Activated CD4-positive, alpha-beta T cell treated with anti-CD3 and anti-CD28 coated beads for 24 hours (primary cell): ENCODE data around the gene FBXO3.
"Not testable (repeated sequence)": the region's sequence is repeated elsewhere in the genome, so short reads cannot be mapped to it uniquely, and the experiment has no call there.

Source experiments
- DNase-seq, 2 donors: peaks; one replicate each; pipeline ENCODE4 v3.0.0-alpha.2; 2020; ENCODE audit warnings: low read depth in 2 of 2

The FBXO3 gene, protein sequence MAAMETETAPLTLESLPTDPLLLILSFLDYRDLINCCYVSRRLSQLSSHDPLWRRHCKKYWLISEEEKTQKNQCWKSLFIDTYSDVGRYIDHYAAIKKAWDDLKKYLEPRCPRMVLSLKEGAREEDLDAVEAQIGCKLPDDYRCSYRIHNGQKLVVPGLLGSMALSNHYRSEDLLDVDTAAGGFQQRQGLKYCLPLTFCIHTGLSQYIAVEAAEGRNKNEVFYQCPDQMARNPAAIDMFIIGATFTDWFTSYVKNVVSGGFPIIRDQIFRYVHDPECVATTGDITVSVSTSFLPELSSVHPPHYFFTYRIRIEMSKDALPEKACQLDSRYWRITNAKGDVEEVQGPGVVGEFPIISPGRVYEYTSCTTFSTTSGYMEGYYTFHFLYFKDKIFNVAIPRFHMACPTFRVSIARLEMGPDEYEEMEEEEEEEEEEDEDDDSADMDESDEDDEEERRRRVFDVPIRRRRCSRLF

DNA sequence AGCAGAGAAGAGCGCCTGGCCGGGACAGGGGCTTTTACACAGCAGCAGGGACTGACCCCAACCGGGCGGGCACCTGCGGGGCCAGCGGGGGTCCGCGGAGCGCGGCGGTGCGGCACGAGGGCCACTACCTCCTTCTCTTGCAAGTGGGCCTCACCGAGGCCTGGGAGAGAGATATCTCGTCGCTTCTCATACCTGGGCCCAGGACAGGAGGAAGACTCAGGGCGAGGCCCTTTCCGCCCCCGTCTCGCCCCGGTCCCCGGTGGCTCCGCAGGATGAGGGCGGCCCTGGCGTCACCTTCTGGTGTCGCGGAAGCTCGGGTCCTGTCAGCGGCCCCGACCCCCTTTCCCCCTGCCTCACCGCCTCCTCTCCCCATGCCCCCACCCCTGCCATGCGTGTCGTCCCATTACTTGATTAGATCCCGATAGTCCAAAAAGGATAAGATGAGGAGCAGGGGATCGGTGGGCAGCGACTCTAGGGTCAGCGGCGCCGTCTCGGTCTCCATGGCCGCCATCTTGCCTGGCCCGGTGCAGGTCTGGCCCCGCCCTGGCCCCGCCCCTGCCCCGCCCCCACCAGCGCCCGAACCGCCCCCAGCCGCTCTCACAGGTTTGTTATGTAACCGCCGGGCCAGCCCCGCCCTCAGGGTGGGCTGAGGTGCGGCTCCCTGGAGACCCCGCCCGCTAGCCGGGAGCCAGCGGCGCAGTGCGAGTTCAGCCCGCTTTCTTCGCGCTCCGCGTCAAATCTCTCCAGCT lies at the start of gene FBXO3:
FBXO3 (minus strand) TSS at position 534 of the 749 bp plus-strand sequence; CDS start at position 511, 23 bp downstream.
- peak; percentile 58 to 62 for DNase-seq

DNA sequence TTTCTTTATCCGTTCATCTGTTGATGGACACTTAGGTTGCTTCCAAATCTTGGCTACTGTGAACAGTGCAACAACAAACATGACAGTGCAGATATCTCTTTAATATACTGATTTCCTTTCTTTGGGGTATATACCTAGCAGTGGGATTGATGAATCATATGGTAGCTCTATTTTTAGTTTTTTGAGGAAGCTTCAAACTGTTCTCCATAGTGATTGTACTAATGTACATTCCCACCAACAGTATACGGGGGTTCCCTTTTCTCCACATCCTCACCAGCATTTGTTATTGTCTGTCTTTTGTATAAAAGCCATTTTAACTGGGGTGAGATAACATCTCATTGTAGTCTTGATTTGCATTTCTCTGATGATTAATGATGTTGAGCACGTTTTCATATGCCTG lies 48.7 kb upstream of the FBXO3 start:
- not testable (repeated sequence) for DNase-seq

DNA sequence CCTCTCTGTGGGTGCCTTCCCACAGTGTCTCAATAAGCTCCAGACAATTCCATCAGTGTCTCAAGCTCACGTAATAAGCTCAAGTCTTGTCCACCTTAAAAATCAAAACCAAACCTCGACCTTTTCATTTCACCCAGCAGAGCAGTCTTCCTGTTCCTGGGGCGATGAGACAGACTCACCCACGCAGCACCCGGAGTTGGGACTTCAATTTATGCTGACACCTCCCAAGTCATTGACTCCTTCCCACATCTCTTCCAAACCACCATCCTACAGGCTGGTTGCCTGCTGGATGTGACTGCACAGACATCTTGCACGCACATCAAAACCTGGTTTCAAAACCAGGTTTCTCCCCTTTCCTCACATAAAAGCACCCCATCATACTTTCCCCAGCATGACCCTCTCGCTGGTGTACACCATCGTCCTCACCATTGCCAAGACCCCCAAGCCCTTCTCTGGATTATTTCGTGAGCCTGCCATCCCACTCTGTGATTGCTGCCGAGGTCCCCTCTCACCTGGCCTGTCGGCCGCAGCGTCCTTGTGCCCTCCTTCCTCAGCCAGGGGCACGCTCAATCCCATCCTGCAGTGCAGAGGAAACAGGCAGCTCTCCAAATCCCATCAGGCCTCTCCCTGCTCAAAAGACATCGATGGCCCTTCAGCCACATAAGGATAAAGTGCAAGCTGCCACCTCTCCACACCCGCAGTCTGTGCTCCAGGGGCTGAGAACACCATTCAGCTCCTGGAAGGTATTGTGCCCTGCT lies 45.1 kb upstream of the FBXO3 start:
- DNase-seq: no peak

DNA sequence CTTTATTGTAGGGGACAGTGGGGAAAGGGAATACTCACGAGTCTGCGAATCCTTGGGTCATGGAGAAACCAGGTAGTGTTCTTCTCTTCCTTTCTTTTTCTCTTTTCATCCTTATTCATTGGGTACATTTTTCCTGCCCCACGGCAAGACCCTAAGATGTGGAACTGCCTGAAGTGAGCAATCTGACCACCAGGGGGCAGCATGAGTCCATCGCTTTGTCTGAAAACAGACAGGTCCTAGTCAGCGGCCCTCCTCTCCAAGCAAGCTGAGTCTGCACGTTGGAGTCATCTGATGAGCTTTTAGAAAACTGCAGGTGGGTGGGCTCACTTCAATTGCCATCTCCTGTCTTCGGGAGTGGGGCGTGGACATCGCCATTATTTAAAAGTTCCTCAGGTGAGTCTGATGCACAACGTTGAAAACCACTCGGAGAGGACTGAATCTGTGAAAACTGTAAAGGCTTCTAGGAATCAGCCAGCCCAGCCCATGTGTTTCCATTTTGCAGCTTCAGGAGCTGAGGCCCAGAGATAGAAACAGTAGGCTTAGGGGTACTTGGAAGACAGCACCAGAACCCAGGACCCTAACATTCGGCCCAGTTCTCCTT lies 34.0 kb upstream of the FBXO3 start:
- DNase-seq: peak; percentile 82 to 89

DNA sequence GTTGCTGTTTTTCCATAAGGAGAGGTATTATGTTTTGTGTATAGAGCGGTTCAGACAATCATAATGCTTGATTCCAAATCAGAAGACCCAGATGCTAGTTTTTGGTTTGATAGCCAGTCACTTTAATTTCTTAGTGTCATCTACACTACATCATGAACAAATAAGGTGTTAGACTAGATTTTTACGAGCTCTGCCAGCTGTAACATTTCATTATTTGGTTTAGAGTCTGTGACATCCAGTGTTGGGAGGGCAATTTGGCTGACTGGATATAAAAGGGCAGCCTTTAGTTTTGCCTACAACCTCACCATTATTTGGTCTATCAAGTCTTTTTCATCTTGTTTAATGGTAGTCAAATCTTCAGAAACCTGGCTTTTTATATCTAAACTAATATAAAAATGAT lies 30.2 kb upstream of the FBXO3 start:
- no peak for DNase-seq

DNA sequence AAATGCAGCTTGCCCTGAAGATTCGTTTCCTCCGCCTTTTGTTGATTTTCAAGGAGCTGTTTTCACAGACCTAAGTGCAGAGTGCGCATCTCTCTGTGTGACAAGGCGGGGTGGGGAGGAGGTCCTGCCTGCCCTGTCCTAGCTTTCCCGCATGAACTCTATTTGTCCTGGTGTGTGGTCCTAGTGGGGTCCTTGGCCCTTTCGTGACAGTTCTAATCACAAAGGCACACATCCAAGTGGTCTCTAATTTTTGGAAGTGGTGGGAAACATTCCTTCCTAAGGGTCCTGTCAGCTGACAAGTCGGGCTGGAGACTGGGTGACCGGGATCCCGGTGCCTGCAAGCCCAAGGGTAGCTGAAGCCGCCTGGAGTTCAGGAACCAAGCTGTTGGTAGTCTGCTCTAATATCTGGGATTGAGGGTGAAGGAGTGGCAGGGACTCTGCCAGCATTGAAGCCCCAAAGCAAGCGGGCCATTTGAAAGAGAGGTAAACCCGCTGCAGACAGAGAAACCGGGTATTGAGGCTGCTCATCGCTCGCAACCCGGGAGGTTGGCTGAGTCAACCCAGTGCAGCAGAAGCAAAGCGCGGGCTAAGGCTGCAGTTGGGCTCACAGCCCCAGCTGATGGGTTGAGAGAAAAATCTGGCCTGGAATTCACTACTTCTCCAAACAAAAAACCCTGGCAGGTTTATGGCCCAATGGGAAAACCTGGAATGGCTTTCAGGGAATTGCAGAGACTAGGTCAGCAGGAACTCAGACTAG lies 28.1 kb upstream of the FBXO3 start:
- no peak for DNase-seq

DNA sequence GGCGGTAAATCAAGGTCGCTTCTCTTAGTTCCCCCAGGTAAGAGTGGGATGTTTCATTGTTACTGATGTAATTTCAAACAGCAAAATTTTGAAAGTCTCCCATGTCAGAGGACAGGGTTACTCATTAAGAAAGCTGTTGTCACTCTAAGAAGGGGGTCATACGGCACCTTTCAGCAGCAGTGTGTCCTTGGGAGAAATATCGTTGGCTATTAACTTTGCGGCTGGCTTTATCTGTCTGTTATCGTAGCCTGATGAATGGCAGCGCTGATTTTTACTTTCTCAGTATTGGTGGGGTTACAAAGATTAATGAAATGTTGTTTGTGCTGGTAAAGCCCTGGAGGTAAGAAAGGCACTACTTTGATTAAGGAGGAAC lies 27.5 kb upstream of the FBXO3 start:
- no peak for DNase-seq

DNA sequence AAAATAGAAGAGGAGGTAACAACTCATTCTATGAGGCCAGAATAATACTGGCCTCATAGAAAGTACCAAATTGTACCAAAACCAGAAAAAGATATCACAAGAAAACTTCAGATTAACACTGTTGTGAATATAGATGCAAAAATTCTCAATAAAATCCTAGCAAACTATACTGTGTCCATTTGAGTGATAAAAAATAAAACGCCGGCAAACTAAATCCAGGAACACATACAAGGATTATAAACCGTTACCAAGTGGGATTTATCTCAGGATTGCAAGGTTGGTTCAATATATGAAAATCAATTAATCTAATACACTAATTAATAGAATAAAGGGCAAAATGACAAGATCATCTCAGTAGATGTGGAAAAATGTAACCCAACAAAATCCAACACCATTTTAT lies 23.6 kb upstream of the FBXO3 start:
- DNase-seq: no peak

DNA sequence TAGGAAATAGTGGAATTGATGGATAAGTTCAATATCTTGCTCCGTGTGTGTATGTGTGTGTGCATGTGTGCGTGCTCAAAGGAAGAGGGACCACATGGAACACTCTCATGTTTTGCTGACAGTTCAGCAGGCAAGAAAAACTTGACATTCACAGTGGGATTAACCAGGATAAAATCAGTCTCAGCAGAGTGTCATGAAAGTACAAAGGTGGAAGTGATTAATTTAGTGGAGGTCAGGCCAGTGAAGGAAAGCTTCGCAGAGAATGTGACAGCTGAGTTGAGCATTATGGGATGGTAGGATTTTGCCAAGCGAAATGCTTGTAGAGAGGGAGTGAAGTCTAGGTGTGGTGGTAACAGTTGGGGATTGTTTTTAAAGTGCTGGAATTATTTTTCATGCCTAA lies 15.7 kb upstream of the FBXO3 start:
- DNase-seq: no peak

DNA sequence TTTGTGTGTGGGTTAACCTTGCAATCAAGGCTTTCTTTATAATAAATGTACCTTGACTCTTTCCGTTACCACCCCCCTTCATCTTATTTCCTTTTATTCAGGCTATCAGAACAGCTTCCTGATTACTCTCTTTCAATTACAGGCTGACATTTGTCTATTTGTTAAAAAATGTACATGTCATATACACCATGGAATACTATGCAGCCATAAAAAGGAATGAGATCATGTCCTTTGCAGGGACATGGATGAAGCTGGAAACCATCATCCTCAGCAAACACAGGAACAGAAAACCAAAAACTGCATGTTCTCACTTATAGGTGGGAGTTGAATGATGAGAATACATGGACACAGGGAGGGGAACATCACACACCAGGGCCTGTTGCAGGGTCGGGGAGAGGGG lies 13.8 kb upstream of the FBXO3 start:
- not testable (repeated sequence) for DNase-seq

DNA sequence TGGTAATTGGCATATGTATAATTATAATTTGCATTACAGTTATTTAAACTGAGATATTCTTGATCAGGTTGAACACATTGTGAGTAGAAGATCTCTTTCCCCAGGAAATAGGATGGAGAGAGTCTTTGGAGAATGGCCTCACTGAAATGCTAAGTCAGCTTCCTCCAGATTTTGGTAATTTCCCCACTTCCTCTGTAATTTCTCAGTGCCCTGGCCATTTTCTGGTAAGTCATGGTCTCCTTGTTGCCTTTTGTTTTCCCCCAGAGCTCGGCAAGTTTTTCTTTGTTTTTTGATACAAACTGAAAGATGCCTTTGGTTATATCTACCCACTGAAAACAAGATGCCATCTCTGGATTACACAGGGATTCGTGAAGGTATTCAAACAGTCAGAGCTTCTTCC lies 12.8 kb upstream of the FBXO3 start:
- no peak for DNase-seq

DNA sequence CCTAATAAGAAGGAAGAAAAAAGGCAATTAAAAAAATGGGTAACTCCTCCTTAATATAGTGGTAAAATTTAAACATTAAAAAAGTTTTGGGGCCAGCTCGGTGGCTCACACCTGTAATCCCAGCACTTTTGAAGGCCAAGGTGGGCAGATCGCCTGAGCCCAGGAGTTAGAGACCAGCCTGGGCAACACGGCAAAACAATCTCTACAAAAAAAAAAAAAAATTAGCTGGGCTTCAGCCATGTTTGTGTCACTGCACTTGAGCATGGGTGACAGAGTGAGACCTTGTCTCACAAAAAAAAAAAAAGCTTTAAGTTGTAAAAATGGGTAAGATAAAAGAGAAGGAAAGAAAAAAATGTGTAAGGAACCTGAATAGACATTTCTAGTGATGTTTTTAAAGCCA lies 11.3 kb upstream of the FBXO3 start:
- no peak for DNase-seq

DNA sequence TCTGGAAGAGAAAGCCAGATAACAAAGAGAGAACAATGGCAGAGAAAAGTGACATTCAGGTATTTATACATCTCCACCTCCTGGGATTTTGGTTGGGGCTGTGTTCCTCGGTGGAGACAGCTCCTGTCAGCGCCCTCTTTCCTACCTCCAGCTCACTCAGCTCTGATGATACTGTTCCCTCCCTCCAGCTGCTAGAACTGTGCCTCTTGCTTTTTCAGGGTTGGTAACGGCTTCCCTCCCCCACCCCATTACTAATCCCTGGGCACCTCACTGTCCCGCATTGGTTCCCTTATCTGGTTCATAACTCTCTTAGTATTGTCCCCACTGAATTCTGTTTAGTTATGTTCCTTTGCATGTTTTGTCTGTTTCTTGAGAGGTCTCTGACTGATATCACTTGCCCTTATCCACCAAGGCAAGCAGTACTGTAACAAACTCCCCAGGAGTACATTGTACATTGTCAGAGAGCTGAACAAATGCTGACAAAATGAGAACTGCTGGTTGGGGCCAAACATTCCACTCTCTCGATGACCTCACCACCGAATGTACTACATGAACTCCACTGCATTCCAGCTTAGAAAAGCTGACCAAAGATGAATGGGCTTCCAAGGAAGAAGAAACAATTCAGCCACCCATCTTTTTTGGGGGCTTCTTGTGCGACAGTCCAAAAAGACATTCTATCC lies 5.7 kb upstream of the FBXO3 start:
- no peak for DNase-seq

DNA sequence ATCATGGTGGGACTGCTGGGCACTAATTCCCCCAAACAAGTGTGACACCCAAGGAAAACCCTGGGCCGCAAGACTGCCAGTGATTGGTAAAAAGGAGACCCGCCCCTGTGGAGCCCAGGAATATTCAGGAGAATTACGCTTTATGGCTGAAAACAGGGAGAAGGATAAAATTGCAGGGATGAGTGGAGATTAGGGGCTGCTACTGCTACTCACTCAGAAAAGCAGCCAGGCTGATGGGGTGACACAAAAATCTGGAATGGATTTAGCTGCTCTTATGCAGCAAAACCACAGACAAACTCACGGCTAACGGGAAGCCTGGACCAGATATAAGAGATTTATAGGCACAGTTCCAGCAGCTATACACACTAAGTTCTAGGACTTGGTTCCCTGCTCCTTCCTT lies 4.4 kb upstream of the FBXO3 start:
- no peak for DNase-seq

DNA sequence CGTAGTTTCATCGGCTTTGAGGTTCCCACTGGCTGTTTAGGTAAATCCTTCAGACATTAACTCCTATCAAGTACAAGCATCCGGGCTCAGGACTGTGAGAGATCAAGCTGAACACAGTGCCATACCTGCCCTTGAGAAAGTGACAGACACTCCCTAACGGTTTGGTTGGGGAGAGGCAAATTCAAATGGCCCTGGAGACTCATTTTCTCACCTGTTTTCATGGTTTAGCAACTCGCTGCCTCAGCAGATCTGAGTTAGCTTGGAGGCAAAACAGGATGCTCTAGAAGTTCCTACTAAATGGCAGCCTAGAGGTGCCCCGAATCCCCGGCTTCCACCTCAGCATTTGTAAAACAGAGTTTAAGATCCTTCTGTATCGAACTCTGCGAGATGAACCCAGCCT lies 3.6 kb upstream of the FBXO3 start:
- DNase-seq: no peak

DNA sequence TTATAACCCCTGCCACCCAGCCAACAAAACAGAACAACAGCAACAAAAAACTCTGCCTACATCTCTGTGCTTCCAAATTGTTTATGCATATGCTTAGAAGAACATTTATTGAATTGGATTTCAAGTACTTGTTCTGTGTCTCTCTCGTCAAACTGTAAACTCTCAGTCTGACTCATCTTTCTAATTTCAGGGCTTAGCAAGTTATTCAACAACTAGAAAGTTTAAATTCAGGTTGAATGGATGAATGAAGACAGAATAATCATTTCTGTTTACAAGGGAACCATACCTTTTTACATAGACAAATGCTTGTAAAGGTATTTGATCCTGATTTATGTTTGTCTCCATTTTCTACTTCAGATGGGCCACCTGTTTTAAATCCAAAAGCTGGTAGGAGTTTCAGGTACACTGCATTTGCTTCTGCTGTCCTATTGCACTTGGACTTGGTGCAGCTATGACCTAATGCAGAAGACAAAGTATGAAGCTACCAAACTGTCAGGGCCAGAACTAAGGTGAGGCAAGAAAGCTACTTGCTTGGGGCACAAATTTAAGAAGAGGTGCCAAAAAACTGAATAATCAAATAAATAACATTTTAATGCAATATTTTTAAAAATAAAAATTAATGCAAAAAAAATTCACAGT lies 1.6 kb upstream of the FBXO3 start:
- no peak for DNase-seq

DNA sequence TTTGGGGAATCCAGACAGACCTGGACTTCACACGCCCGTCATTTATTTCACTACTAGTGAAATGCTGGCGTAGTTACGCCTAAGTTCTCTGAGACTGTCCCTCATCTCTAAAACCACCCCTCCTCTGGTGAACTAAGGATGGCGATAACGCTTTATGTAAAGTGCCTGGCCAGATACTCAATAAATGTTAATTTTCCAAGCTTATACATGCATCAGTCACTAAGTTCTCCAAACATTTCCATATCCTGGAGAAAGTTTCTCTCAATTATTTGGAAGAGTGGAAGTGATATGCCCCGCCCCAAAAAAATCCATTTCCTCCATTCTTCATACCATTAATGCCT lies 1.1 kb upstream of the FBXO3 start:
- no peak for DNase-seq

DNA sequence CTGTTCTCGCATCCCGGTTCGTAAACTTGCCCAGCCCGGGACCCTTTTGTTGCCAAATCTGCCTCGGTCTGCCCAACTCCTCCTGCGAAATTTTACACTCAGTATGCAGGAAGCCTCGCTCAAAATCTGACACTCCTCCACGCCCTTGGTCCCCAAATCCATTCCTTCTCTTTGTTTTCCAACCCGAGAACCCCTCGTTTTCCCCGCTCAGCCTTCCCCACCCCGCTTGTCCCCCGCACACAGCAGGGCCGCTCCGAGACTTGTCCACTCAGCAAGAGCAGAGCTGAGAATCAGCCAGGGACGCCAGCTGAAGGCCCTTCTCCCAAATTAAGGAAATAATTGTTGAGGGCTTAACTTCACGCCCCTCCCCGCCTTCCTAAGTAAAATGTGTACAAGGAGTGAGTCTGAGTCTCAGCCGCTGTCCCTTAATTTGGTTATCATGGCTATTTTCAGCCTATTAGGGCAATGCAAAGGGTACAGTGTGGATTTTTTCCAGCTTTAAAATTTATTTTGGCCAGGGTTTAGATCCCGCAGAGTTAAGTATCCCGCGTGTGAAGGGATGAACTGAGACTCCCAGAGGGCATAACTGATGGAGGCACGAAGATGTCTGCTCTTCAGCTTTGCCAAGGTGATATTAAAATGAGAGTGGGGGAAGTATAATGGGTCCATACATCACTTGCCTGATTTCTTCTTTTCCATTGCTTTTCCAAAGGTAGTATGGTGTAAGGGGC lies 581 bp upstream of the FBXO3 start:
- peak in 1 of 2 donors; percentile 6 for DNase-seq

DNA sequence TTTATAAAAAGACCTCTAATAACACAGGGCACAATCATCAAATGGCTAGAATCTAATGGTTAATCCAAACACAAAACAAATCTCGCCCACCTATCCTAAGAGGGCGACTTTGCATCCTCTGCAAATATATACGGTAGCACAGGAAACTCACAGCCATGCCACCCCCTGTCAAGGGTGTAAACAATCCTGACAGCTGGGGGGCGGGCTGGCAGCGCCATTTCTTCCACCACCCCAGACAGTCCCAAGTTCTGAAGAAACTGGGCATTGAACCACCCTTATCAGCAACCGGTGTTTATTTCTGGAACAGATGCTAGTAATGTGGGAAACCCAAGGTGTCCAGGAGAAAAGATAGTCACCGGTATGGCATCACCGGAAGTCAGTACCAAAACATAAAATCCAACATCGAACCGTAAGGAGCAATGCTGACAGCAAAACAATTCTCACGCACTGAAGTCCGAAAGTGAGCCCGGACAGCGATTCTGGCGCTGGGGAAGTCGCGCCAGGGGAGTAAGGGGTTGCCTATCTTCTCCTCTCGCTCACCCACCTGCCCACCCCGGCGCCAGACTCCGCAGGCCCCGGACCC lies 825 bp downstream of the FBXO3 start:
- no peak for DNase-seq
